ENCODE measurements around the gene RC3H1. TPM values are rescaled to one million over a fixed set of nuclear protein-coding genes. Genes with fewer than 3 reads are reported as not detected.
"Not testable (repeated sequence)": the region's sequence is repeated elsewhere in the genome, so short reads cannot be mapped to it uniquely, and the experiment has no call there.

Gene RC3H1
- total RNA-seq, 1 donor from 2014 or later = 41.7 TPM

DNA sequence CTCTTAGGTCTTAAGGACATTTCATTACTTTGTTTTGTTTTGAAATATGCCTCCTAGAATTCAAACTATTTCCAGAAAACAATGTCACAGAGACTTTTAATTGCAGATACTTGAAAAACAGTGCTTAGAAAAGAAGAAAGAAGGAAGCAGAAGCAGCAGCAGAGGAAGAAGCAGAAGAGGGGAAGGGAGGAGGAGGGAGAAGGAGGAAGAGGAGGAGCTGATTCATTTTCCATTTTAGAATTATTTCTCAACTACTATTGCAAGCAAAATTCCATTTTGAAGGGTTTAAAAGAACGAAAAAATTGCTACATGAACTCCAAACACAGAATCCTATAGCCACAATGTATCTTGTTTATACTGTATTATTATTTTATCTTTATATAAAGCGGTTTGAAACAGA is 13.9 kb downstream of the RC3H1 start:
- intact Hi-C loops (cut with micrococcal nuclease) = no loop called here
- H3K9me3 Mint-ChIP-seq = peaks cover 4% of the 10 kb centered on the region
- no peaks in the 10 kb centered on the region for H3K27me3 Mint-ChIP-seq
- H3K36me3 Mint-ChIP-seq (ENCODE audit: low read depth) = peaks cover 32% of the 10 kb centered on the region
- H3K4me3 Mint-ChIP-seq = no peak overlapping the region
- peaks cover 14% of the 10 kb centered on the region for H3K4me1 Mint-ChIP-seq
- no peak overlapping the region for H3K27ac Mint-ChIP-seq
- DNase-seq = no peak

GRCh38 chr1:174007851-174008250 is 14.3 kb downstream of the RC3H1 start:
- Mint-ChIP-seq H3K27me3 (no peaks in the 10 kb centered on the region), H3K4me1 (peaks cover 11% of the 10 kb centered on the region), H3K4me3 (no peak overlapping the region), H3K9me3 (peaks cover 4% of the 10 kb centered on the region), H3K27ac (no peak overlapping the region), H3K36me3 (ENCODE audit: low read depth) (peaks cover 29% of the 10 kb centered on the region)
- no peak for DNase-seq
- intact Hi-C loops (cut with micrococcal nuclease) = no loop called here

DNA sequence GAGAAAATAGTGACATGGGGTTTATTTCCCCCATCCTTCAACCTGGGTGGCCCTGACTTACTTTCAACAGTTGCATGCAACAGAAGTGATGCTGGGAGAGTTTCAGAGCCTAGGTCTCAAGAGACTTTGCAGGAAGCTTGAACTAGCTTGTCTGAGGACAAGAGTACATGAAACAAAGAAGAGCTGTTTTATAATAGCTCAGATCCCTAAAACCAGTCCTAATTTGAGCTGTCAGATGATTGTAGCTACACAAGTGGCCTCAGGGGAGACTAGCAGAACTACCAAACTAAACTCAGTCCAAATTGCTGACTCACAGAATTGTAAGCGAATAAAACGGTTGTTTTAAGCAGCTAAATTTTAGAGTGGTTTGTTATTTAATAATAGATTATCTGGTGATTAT is 17.1 kb downstream of the RC3H1 start:
- Mint-ChIP-seq H3K36me3 (ENCODE audit: low read depth) (peaks cover 22% of the 10 kb centered on the region), H3K27me3 (no peaks in the 10 kb centered on the region), H3K27ac (no peak overlapping the region), H3K4me3 (no peak overlapping the region), H3K9me3 (no peaks in the 10 kb centered on the region), H3K4me1 (peaks cover 17% of the 10 kb centered on the region)
- intact Hi-C loops (cut with micrococcal nuclease) = no loop called here
- no peak for DNase-seq

GRCh38 chr1:174003867-174004266 is 18.3 kb downstream of the RC3H1 start:
- intact Hi-C loops (cut with micrococcal nuclease) = no loop called here
- DNase-seq = no peak
- H3K9me3 Mint-ChIP-seq = no peaks in the 10 kb centered on the region
- no peak overlapping the region for H3K27ac Mint-ChIP-seq
- no peak overlapping the region for H3K4me3 Mint-ChIP-seq
- no peaks in the 10 kb centered on the region for H3K27me3 Mint-ChIP-seq
- H3K4me1 Mint-ChIP-seq = peaks cover 10% of the 10 kb centered on the region
- peaks cover 15% of the 10 kb centered on the region for H3K36me3 Mint-ChIP-seq (ENCODE audit: low read depth)

- H3K4me3 Mint-ChIP-seq = no peak overlapping the region
- H3K9me3 Mint-ChIP-seq = no peaks in the 10 kb centered on the region
- no peak for DNase-seq
- no peak overlapping the region for H3K27ac Mint-ChIP-seq
- peaks cover 7% of the 10 kb centered on the region for H3K36me3 Mint-ChIP-seq (ENCODE audit: low read depth)
- peaks cover 13% of the 10 kb centered on the region for H3K4me1 Mint-ChIP-seq
- no peaks in the 10 kb centered on the region for H3K27me3 Mint-ChIP-seq
- intact Hi-C loops (cut with micrococcal nuclease) = no loop called here
Measured at GRCh38 chr1:174001573-174001972, 20.6 kb downstream of the RC3H1 start.

DNA sequence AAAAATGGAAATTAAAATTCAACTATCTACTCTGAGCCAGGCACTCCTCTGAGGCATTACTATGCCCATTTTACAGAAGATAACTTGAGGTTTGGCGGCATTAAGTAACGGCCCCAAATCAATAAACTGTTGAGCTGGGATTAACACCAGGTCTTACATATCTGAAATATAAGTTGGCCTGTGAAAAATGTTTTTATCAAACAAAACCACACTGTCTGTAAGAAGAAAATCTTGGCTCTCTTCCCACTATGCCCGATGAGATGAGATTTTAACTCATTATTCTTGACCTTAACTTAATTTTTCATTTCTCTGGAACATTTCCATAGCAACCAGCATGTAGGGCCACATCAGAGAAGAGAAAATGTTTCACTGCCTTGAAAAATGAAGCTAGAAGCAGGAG is 21.8 kb downstream of the RC3H1 start:
- intact Hi-C loops (cut with micrococcal nuclease) = no loop called here
- no peaks in the 10 kb centered on the region for H3K27me3 Mint-ChIP-seq
- H3K4me3 Mint-ChIP-seq = no peak overlapping the region

DNA sequence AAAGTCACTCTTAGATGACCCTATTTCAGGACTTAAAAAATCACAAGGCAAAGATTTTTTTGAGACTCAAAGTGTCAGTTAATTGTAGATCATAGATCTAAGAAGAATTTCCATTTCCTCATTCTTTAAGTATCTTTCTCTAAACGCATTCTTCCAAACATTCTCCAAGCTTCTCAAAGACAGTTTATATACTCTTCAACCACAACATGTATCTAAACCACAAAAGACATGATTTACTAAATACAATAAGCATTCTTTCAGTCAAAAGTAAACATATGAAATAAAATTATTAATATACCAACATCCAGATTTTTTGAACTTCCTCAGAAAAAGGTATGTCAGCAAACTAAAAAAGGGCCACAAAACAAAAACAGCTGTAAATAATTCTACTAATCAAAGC is 24.4 kb downstream of the RC3H1 start:
- Mint-ChIP-seq H3K27ac (no peak overlapping the region), H3K4me3 (no peak overlapping the region), H3K27me3 (no peaks in the 10 kb centered on the region), H3K9me3 (no peaks in the 10 kb centered on the region), H3K4me1 (peaks cover 16% of the 10 kb centered on the region), H3K36me3 (ENCODE audit: low read depth) (peaks cover 10% of the 10 kb centered on the region)
- DNase-seq = no peak
- intact Hi-C loops (cut with micrococcal nuclease) = no loop called here

More for the DNA sequence above, 21.8 kb downstream of the RC3H1 start:
- Mint-ChIP-seq H3K36me3 (ENCODE audit: low read depth) (peaks cover 5% of the 10 kb centered on the region), H3K9me3 (no peaks in the 10 kb centered on the region), H3K27ac (no peak overlapping the region), H3K4me1 (peaks cover 16% of the 10 kb centered on the region)
- DNase-seq = no peak

GRCh38 chr1:173996995-173997394 is 25.2 kb downstream of the RC3H1 start:
- peaks cover 16% of the 10 kb centered on the region for H3K36me3 Mint-ChIP-seq (ENCODE audit: low read depth)
- no peaks in the 10 kb centered on the region for H3K27me3 Mint-ChIP-seq
- H3K27ac Mint-ChIP-seq = no peak overlapping the region
- H3K9me3 Mint-ChIP-seq = no peaks in the 10 kb centered on the region
- intact Hi-C loops (cut with micrococcal nuclease) = no loop called here
- DNase-seq = no peak
- peaks cover 16% of the 10 kb centered on the region for H3K4me1 Mint-ChIP-seq
- no peak overlapping the region for H3K4me3 Mint-ChIP-seq

DNA sequence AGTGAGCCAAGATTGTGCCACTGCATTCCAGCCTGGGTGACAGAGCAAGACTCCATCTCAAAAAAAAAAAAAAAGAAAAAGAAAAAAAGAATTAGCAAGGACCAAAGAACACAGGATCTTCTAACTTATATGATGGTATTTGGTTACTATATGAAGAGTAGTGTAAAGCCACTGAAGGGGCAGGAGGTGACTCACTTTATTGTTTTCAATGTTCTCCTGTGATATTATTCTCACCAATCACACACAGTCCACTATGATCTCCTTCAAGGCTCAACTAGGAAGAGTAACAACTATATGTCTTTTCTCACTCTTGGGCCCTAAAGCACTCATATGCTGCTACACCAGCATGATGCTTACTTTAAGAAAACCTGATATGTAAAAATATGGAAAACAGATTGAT is 26.7 kb downstream of the RC3H1 start:
- intact Hi-C loops (cut with micrococcal nuclease) = no loop called here
- Mint-ChIP-seq H3K9me3 (no peaks in the 10 kb centered on the region), H3K36me3 (ENCODE audit: low read depth) (peaks cover 23% of the 10 kb centered on the region), H3K4me1 (peaks cover 10% of the 10 kb centered on the region), H3K4me3 (no peak overlapping the region), H3K27ac (no peak overlapping the region), H3K27me3 (no peaks in the 10 kb centered on the region)
- DNase-seq = no peak

GRCh38 chr1:173993948-173994347 is 28.2 kb downstream of the RC3H1 start:
- intact Hi-C loops (cut with micrococcal nuclease); H3K9me3 Mint-ChIP-seq; H3K27ac Mint-ChIP-seq; H3K4me3 Mint-ChIP-seq; DNase-seq; H3K27me3 Mint-ChIP-seq: not testable (repeated sequence)
- Mint-ChIP-seq H3K4me1 (peaks cover 10% of the 10 kb centered on the region), H3K36me3 (ENCODE audit: low read depth) (peaks cover 23% of the 10 kb centered on the region)

- no peaks in the 10 kb centered on the region for H3K27me3 Mint-ChIP-seq
- no peak overlapping the region for H3K27ac Mint-ChIP-seq
- intact Hi-C loops (cut with micrococcal nuclease) = no loop called here
- DNase-seq = no peak
- no peaks in the 10 kb centered on the region for H3K9me3 Mint-ChIP-seq
- peaks cover 41% of the 10 kb centered on the region for H3K36me3 Mint-ChIP-seq (ENCODE audit: low read depth)
- H3K4me1 Mint-ChIP-seq = peaks cover 5% of the 10 kb centered on the region
- H3K4me3 Mint-ChIP-seq = no peak overlapping the region
Measured at GRCh38 chr1:173988068-173988467, 34.1 kb downstream of the RC3H1 start.

DNA sequence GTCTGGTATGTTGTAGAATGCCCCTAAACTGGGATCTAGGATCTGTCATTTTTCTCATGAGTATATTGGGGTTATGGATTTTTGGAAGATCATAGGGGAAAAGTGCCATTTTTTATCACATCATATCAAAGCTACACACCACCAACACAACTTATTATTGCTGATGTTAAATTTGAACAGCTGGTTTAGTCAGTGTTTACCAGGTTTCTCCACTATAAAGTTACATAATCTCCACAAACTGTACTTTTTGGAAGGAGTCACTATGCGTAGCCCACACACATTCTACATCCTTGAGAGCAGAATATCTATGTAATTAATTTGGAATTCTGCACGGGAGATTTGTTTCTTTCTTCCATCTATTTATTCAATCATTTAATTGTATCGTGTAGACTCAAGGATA is 35.2 kb downstream of the RC3H1 start:
- Mint-ChIP-seq H3K4me1 (peaks cover 3% of the 10 kb centered on the region), H3K27ac (no peak overlapping the region), H3K4me3 (no peak overlapping the region), H3K36me3 (ENCODE audit: low read depth) (peaks cover 35% of the 10 kb centered on the region), H3K9me3 (no peaks in the 10 kb centered on the region), H3K27me3 (no peaks in the 10 kb centered on the region)
- intact Hi-C loops (cut with micrococcal nuclease) = no loop called here
- DNase-seq = no peak

GRCh38 chr1:173970252-173970651 is 51.9 kb downstream of the RC3H1 start:
- intact Hi-C loops (cut with micrococcal nuclease) = no loop called here
- DNase-seq = no peak
- H3K4me1 Mint-ChIP-seq = no peaks in the 10 kb centered on the region
- H3K27ac Mint-ChIP-seq = no peak overlapping the region
- H3K4me3 Mint-ChIP-seq = no peak overlapping the region
- peaks cover 39% of the 10 kb centered on the region for H3K36me3 Mint-ChIP-seq (ENCODE audit: low read depth)
- no peaks in the 10 kb centered on the region for H3K9me3 Mint-ChIP-seq
- no peaks in the 10 kb centered on the region for H3K27me3 Mint-ChIP-seq

GRCh38 chr1:173965896-173966295 is 56.3 kb downstream of the RC3H1 start:
- peaks cover 44% of the 10 kb centered on the region for H3K36me3 Mint-ChIP-seq (ENCODE audit: low read depth)
- DNase-seq; H3K9me3 Mint-ChIP-seq; H3K4me3 Mint-ChIP-seq; H3K4me1 Mint-ChIP-seq; intact Hi-C loops (cut with micrococcal nuclease); H3K27ac Mint-ChIP-seq; H3K27me3 Mint-ChIP-seq: not testable (repeated sequence)

DNA sequence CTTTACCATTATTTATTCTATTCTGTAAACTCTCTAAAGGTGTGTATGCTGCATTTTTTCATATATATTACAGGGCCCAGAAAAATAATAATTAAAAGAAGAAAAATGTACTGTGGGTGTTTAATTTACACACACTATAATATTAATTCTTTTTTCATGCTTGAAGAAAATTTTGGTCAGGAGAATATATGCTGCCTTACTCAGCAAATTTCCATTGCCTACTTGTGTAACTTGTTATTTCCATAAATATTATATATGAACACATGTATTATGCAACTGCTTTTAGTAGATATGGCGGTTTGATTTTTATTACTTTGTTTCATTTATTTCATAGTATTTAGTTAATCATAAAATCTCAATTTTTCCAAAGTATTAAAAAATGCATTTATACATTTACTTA is 58.7 kb downstream of the RC3H1 start:
- H3K27ac Mint-ChIP-seq = no peak overlapping the region
- no peak for DNase-seq
- no peaks in the 10 kb centered on the region for H3K9me3 Mint-ChIP-seq
- peaks cover 48% of the 10 kb centered on the region for H3K36me3 Mint-ChIP-seq (ENCODE audit: low read depth)
- intact Hi-C loops (cut with micrococcal nuclease) = no loop called here
- H3K27me3 Mint-ChIP-seq = no peaks in the 10 kb centered on the region
- no peak overlapping the region for H3K4me3 Mint-ChIP-seq
- H3K4me1 Mint-ChIP-seq = peaks cover 3% of the 10 kb centered on the region

Measured in activated CD4-positive, alpha-beta T cell treated with anti-CD3 and anti-CD28 coated beads, Interleukin-2, amount 10 ng/mL, durations not matched to agents 24 days and 14 days (primary cell).